Ovary (tissue), 3 donors: Measurements from ENCODE around the gene CACNA1C.

ENCODE experiments used
- POLR2A ChIP-seq: fragments of 450-650 bp; IDR thresholded peaks from one replicate; pipeline ENCODE4 v1.6.1; 2017; ENCODE audit warnings: antibody characterized with exemption, mild to moderate bottlenecking, moderate library complexity
- TF ChIP-seq, protein P1 (sequence below), 3 donors: fragments of 450-650 bp in 2 of 3; fragments of 200-600 bp in 1 of 3; IDR thresholded peaks; one replicate each; pipeline versions ENCODE4 v1.5.1 to v1.8.0; 2016 to 2022; ENCODE audit warnings: antibody characterized with exemption in 3 of 3, mild to moderate bottlenecking in 1 of 3
- donor health status: DM: no; HTN: no; CAD: no.

DNA sequence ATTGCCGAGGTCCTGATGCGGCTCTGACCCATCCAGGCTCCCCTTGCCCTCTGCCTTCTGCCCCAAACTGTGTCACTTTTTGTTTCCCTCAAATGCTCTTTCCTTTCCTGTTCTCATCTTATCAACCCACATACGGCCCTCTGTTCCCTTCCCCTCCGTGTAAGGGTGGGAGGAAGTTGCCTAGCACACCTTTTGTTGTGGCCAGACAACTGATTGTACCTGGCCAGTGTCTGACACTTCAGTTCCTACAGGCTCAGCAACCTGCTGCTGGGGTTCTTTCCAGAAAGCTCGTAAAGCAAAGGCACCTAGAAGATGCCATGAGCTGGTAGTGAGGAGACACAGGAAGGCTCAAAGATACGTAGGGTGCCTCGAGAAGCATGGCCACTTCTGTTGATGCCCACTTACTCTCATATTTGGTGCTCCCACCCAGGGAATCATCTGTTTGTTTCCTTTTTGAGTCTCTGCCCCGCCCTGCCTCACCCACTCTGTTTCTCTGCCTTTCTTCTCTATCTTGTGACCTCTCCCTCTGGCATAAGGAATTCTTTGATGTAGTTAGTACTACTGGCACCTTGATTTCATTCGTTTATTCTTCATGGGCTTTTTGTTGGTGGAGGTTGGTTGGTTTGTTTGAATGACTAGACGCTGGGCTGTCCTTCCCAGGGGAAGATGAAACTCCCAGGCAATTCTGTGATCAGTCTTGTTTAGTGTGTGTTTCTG is 589.5 kb downstream of the CACNA1C start:
- no peak for TF ChIP-seq POLR2A
- TF ChIP-seq, protein P1, sequence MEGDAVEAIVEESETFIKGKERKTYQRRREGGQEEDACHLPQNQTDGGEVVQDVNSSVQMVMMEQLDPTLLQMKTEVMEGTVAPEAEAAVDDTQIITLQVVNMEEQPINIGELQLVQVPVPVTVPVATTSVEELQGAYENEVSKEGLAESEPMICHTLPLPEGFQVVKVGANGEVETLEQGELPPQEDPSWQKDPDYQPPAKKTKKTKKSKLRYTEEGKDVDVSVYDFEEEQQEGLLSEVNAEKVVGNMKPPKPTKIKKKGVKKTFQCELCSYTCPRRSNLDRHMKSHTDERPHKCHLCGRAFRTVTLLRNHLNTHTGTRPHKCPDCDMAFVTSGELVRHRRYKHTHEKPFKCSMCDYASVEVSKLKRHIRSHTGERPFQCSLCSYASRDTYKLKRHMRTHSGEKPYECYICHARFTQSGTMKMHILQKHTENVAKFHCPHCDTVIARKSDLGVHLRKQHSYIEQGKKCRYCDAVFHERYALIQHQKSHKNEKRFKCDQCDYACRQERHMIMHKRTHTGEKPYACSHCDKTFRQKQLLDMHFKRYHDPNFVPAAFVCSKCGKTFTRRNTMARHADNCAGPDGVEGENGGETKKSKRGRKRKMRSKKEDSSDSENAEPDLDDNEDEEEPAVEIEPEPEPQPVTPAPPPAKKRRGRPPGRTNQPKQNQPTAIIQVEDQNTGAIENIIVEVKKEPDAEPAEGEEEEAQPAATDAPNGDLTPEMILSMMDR (IDR thresholded peaks at IDR 0.05): no peak
